Stimulated activated CD4-positive, alpha-beta T cell treated with anti-CD3 and anti-CD28 coated beads, Interleukin-2, amount 100 ng/mL, for 24 hours (primary cell): ENCODE measurements around the gene PRPF6.

ENCODE experiments used
- DNase-seq, 2 donors: peaks; one replicate each; pipeline ENCODE4 v3.0.0-alpha.2; 2020

Gene PRPF6

DNA sequence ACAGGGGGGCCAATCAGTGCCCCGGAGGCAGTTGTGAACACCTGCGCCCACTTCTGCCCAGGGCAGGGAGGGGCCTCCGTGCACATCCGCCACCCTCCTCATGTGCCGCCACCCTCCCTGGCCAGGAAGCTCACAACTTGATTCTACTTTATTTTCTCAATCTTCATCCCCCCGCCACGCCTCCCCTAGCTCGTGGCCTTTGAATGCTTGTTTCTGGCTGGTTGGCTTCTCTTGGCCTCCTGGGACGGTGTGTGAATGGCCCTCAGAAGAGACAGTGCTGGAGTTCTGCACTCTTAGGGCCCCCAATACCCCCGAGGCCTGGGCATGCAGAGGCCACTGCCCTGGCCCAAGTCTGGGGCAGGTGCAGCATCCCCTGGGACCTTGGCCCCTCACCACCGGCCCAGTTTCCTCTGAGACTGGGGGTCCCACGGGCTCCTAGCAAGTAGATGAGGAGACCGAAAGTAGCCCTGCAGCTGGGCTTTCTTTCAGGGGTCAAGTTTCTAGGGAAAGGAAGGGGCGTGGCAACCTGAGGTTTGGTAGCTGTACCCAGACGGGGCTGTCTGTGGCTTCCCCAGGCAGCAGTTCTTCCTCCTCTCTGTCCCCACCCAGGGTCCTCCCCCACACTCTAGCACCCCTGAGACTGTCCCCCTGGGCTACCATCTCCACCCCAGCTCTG lies 97.1 kb downstream of the PRPF6 start:
- peak; percentile 48 to 61 for DNase-seq

- no peak for DNase-seq
Measured at GRCh38 chr20:64078934-64079272, 98.0 kb downstream of the PRPF6 start.

- peak; percentile 64 to 78 for DNase-seq
Measured at GRCh38 chr20:64079273-64080012, 98.5 kb downstream of the PRPF6 start, which contains the start of gene RGS19. Gene RGS19, minus strand, starts transcription at chr20:64079518. Its CDS starts 2,632 bp downstream, at chr20:64076886.

DNA sequence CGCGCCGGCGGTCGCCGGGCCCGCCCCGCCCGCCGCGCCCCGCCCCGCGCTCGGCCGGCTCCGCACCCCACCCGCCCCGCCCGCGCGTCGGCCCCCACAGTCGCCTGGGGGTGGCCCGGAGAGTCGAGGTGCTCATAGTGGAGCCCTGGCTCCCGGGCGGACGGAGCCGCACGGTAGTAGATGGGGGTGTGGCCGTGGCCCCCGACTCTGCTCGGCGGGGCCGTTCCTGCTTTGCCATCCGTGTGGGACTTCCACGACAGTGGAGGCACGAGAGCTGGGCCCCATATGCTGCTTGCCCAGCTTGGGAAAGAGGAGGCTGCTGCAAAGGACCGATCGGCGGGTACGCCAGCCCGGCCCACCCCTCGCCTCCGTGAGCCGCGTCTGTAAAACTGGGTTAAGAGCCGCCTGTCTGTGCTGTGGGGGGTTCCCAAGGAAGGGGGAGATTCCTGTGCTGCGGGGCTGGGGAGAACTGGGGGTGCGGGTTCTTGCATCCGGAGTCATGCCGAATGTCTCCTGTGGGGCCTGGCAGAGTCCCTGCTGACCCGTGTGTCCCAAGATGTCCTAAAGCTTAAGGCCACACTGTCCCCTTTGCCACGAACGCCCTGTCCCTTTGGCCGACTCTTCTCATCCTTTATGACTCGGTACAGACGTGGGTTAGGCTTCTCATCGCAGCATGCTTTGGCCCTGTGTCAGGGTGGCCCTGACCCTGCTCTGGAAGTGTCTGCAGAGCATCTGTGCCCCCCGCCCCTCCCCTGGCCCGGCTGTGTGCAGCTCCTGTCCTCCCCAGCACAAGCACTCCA lies 99.3 kb downstream of the PRPF6 start, which contains the start of gene OPRL1:
OPRL1 (plus strand) TSS at position 70 of the 800 bp plus-strand sequence. CDS start 12,639 bp downstream, outside the sequence.
- no peak for DNase-seq

GRCh38 chr20:64080813-64081623 lies 100.1 kb downstream of the PRPF6 start:
- no peak for DNase-seq

- DNase-seq: no peak
Measured at GRCh38 chr20:64081624-64081964, 100.7 kb downstream of the PRPF6 start.

DNA sequence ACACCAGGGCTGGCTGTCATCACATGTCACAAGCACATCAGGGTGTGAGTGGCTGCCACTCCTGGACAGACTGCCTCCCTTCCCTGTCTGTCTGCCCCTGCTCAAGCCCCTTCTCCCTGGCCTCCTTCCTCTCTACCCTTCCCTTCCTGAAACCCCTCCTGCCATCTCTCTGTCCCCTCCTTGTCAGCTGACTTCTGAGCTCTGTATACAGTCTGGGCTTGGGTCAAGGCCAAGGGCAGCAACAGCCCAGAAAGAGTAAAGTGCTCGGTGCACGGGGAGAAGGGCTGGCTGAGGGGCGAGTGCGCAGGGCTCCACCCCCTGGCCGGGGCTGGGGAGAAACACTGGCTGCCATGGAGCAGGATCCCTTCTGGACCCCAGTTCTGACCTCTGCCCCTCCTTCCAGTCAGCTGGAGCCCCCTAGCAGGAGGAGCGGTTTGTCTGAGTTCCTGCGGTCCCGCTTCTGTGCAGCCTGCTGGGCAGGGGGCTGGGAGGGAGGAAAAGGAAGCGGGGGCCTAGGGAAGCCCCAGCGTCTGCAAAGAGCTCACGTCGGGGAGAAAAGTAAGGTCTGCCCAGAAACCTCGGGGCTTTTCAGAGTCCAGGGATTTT lies 101.3 kb downstream of the PRPF6 start:
- no peak for DNase-seq
